Measurements from ENCODE around the gene GNA12.

DNA sequence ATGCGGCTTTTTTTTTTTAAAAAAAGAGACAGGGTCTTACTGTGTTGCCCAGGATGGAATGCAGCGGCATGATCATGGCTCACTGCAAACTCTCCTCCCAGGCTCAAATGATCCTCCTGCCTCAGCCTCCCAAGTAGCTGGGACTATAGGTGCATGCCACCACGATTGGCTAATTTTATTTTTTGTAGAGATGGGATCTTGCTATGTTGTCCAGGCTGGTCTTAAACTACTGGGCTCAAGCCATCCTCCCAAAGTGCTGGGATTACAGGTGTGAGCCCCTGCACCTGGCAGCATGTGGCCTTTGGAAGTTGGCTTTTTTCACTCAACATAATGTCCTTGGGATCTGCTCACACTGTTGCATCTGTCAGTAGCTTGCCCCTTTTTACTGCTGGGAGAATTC lies 91.0 kb downstream of the GNA12 start:
- no peak for TF ChIP-seq POLR2A (IDR thresholded peaks at IDR 0.05)
- TF ChIP-seq, protein P1, sequence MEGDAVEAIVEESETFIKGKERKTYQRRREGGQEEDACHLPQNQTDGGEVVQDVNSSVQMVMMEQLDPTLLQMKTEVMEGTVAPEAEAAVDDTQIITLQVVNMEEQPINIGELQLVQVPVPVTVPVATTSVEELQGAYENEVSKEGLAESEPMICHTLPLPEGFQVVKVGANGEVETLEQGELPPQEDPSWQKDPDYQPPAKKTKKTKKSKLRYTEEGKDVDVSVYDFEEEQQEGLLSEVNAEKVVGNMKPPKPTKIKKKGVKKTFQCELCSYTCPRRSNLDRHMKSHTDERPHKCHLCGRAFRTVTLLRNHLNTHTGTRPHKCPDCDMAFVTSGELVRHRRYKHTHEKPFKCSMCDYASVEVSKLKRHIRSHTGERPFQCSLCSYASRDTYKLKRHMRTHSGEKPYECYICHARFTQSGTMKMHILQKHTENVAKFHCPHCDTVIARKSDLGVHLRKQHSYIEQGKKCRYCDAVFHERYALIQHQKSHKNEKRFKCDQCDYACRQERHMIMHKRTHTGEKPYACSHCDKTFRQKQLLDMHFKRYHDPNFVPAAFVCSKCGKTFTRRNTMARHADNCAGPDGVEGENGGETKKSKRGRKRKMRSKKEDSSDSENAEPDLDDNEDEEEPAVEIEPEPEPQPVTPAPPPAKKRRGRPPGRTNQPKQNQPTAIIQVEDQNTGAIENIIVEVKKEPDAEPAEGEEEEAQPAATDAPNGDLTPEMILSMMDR (IDR thresholded peaks at IDR 0.05 in 8 of 11, conservative IDR thresholded peaks at IDR 0.05 in 3 of 11), result no peak

Data from spleen (tissue), 7 donors.